Measurements from ENCODE around the gene ATAD2B. TPM values are rescaled to one million over a fixed set of nuclear protein-coding genes. Genes with fewer than 3 reads are reported as not detected.

Gene ATAD2B
- total RNA-seq, 8 experiments from 2014 or later, result 10.8 to 27.0 (median 20.3) TPM

GRCh38 chr2:23709311-23709710, 217.6 kb downstream of the ATAD2B start:
- in situ Hi-C loops (cut with MboI; ENCODE audit: low pct_unique_long_range_greater_than_20kb in 2 of 9, low sequenced_read_pairs in 9 of 9, unreplicated experiment in 9 of 9), result no loop called here
- WGBS, 10 experiments, result 88 to 100% (median 100%) methylated on average over 1 to 6 of the region's 8 CpGs; no CpG with 5 or more reads in 1 of the 10 experiments
- ATAC-seq (replicated peaks in 6 of 8), result no peak

GRCh38 chr2:23708771-23709170, 218.2 kb downstream of the ATAD2B start:
- ATAC-seq (replicated peaks in 6 of 8), result no peak
- in situ Hi-C loops (cut with MboI; ENCODE audit: low pct_unique_long_range_greater_than_20kb in 2 of 9, low sequenced_read_pairs in 9 of 9, unreplicated experiment in 9 of 9), result no loop called here
- no peak overlapping the region for H3K27ac ChIP-seq
- peaks cover 0 to 10% of the 10 kb centered on the region in 2 donors for H3K4me1 ChIP-seq (replicated peaks in 1 of 2)
- H3K4me3 ChIP-seq, result no peak overlapping the region
- WGBS, 10 experiments, result 81 to 100% (median 95%) methylated on average over 1 to 6 of the region's 6 CpGs; no CpG with 5 or more reads in 1 of the 10 experiments

More at GRCh38 chr2:23709311-23709710, 217.6 kb downstream of the ATAD2B start:
- Histone ChIP-seq H3K4me3 (no peak overlapping the region), H3K27ac (no peak overlapping the region), H3K4me1 (replicated peaks in 1 of 2) (peaks cover 0 to 10% of the 10 kb centered on the region in 2 donors)

GRCh38 chr2:23707096-23707495, 219.8 kb downstream of the ATAD2B start:
- peaks cover 0 to 2% of the 10 kb centered on the region in 2 donors for H3K4me1 ChIP-seq (replicated peaks in 1 of 2)
- H3K4me3 ChIP-seq, result no peak overlapping the region
- no peak for ATAC-seq (replicated peaks in 6 of 8)
- H3K27ac ChIP-seq, result peak overlapping the region in 1 of 2 donors; percentile 7
- WGBS, 10 experiments, result 80 to 100% (median 90%) methylated on average over 2 to 7 of the region's 9 CpGs; no CpG with 5 or more reads in 3 of the 10 experiments
- in situ Hi-C loops (cut with MboI; ENCODE audit: low pct_unique_long_range_greater_than_20kb in 2 of 9, low sequenced_read_pairs in 9 of 9, unreplicated experiment in 9 of 9), result no loop called here

GRCh38 chr2:23706613-23707078, 220.3 kb downstream of the ATAD2B start:
- no peak for ATAC-seq (replicated peaks in 6 of 8)
- Histone ChIP-seq H3K4me1 (replicated peaks in 1 of 2) (no peaks in the 10 kb centered on the region), H3K4me3 (no peak overlapping the region), H3K27ac (no peak overlapping the region)
- 83 to 100% (median 97%) methylated on average over 1 to 18 of the region's 18 CpGs; no CpG with 5 or more reads in 2 of the 10 experiments for WGBS, 10 experiments
- in situ Hi-C loops (cut with MboI; ENCODE audit: low pct_unique_long_range_greater_than_20kb in 2 of 9, low sequenced_read_pairs in 9 of 9, unreplicated experiment in 9 of 9), result no loop called here

GRCh38 chr2:23705771-23706612, 220.9 kb downstream of the ATAD2B start:
- WGBS, 10 experiments, result 71 to 100% (median 93%) methylated on average over 1 to 9 of the region's 18 CpGs; no CpG with 5 or more reads in 1 of the 10 experiments
- Histone ChIP-seq H3K4me1 (replicated peaks in 1 of 2) (no peaks in the 10 kb centered on the region), H3K4me3 (no peak overlapping the region), H3K27ac (no peak overlapping the region)
- ATAC-seq (replicated peaks in 6 of 8), result no peak
- in situ Hi-C loops (cut with MboI; ENCODE audit: low pct_unique_long_range_greater_than_20kb in 2 of 9, low sequenced_read_pairs in 9 of 9, unreplicated experiment in 9 of 9), result no loop called here

- peak in 1 of 8 experiments; percentile 40 for ATAC-seq (replicated peaks in 6 of 8)
- no peak overlapping the region for H3K27ac ChIP-seq
- 83 to 100% (median 95%) methylated on average over 1 to 10 of the region's 16 CpGs; no CpG with 5 or more reads in 4 of the 10 experiments for WGBS, 10 experiments
- no peak overlapping the region for H3K4me3 ChIP-seq
- in situ Hi-C loops (cut with MboI; ENCODE audit: low pct_unique_long_range_greater_than_20kb in 2 of 9, low sequenced_read_pairs in 9 of 9, unreplicated experiment in 9 of 9), result no loop called here
- H3K4me1 ChIP-seq (replicated peaks in 1 of 2), result peaks cover 0 to 7% of the 10 kb centered on the region in 2 donors
These were observed 223.1 kb downstream of the ATAD2B start for GRCh38 chr2:23703583-23704385.

GRCh38 chr2:23703037-23703582, 223.8 kb downstream of the ATAD2B start:
- H3K27ac ChIP-seq, result no peak overlapping the region
- 95 to 100% (median 98%) methylated on average over 2 to 8 of the region's 17 CpGs; no CpG with 5 or more reads in 7 of the 10 experiments for WGBS, 10 experiments
- peaks cover under 1 to 13% of the 10 kb centered on the region in 2 donors for H3K4me1 ChIP-seq (replicated peaks in 1 of 2)
- ATAC-seq (replicated peaks in 6 of 8), result no peak
- H3K4me3 ChIP-seq, result no peak overlapping the region
- in situ Hi-C loops (cut with MboI; ENCODE audit: low pct_unique_long_range_greater_than_20kb in 2 of 9, low sequenced_read_pairs in 9 of 9, unreplicated experiment in 9 of 9), result no loop called here

- in situ Hi-C loops (cut with MboI; ENCODE audit: low pct_unique_long_range_greater_than_20kb in 2 of 9, low sequenced_read_pairs in 9 of 9, unreplicated experiment in 9 of 9), result no loop called here
- 93 to 100% (median 100%) methylated on average over 1 to 5 of the region's 5 CpGs; no CpG with 5 or more reads in 3 of the 10 experiments for WGBS, 10 experiments
- no peak overlapping the region for H3K27ac ChIP-seq
- no peak overlapping the region for H3K4me3 ChIP-seq
- H3K4me1 ChIP-seq (replicated peaks in 1 of 2), result peaks cover 12 to 27% of the 10 kb centered on the region in 2 donors
- no peak for ATAC-seq (replicated peaks in 6 of 8)
These were observed 226.3 kb downstream of the ATAD2B start for GRCh38 chr2:23700627-23701026.

GRCh38 chr2:23699580-23699925, 227.4 kb downstream of the ATAD2B start:
- Histone ChIP-seq H3K4me3 (no peak overlapping the region), H3K4me1 (replicated peaks in 1 of 2) (peaks cover 12 to 27% of the 10 kb centered on the region in 2 donors), H3K27ac (no peak overlapping the region)
- 83 to 100% (median 100%) methylated on average over 1 to 4 of the region's 5 CpGs; no CpG with 5 or more reads in 5 of the 10 experiments for WGBS, 10 experiments
- no peak for ATAC-seq (replicated peaks in 6 of 8)
- in situ Hi-C loops (cut with MboI; ENCODE audit: low pct_unique_long_range_greater_than_20kb in 2 of 9, low sequenced_read_pairs in 9 of 9, unreplicated experiment in 9 of 9), result no loop called here

GRCh38 chr2:23698721-23699579, 228.0 kb downstream of the ATAD2B start:
- Histone ChIP-seq H3K4me1 (replicated peaks in 1 of 2) (peaks cover 12 to 27% of the 10 kb centered on the region in 2 donors), H3K27ac (peak overlapping the region in 1 of 2 donors; percentile 11), H3K4me3 (no peak overlapping the region)
- 30 to 87% (median 66%) methylated on average over 1 to 8 of the region's 17 CpGs; no CpG with 5 or more reads in 1 of the 10 experiments for WGBS, 10 experiments
- in situ Hi-C loops (cut with MboI; ENCODE audit: low pct_unique_long_range_greater_than_20kb in 2 of 9, low sequenced_read_pairs in 9 of 9, unreplicated experiment in 9 of 9), result no loop called here
- ATAC-seq (replicated peaks in 6 of 8), result peak; percentile 44 to 92 (median 72)
